Measurements from ENCODE around the gene HAUS7.
A peak's percentile ranks its signal among the peaks of the same experiment; 100 is the strongest.

Gene HAUS7

GRCh38 chrX:153420851-153421599 is 49.4 kb downstream of the HAUS7 start:
- in situ Hi-C loops (cut with HindIII; ENCODE audit: low pct_ligation_motif_present, low pct_unique_long_range_greater_than_20kb, low sequenced_read_pairs) = no loop called here
- DNase-seq = no peak

- in situ Hi-C loops (cut with HindIII; ENCODE audit: low pct_ligation_motif_present, low pct_unique_long_range_greater_than_20kb, low sequenced_read_pairs) = no loop called here
- DNase-seq = no peak
Measured at GRCh38 chrX:153417637-153418036, 52.7 kb downstream of the HAUS7 start.

DNA sequence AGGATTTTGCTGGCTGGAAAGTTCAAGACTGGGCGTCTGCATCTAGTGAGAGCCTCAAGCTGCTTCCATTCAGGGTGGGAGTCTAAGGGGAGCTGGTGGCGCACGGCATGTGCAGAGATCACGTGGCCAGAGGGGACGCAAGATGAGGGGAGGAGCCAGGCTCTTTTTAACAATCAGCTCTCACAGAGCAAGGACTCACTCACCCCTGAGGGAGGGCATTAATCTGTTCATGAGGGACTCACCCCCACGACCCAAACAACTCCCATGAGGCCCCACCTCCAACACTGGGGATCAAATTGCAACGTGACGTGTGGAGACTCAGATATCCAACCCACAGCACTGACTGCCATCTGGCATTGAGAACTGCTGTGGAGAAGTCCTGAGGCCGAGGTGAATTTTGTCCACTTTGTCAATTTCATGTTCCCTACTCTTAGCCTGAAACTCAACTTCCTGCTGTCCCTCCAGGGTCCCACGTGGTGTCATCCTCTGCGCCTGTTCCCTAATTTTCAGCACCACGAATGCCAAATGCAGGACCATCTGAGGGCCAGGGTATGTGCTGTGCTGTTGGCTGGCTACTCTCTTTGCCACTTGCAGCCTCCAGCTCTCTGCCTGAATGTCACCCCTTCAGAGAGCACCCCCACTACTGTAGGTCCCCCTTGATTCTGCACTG is 53.5 kb downstream of the HAUS7 start:
- no peak for DNase-seq
- in situ Hi-C loops (cut with HindIII; ENCODE audit: low pct_ligation_motif_present, low pct_unique_long_range_greater_than_20kb, low sequenced_read_pairs) = no loop called here

DNA sequence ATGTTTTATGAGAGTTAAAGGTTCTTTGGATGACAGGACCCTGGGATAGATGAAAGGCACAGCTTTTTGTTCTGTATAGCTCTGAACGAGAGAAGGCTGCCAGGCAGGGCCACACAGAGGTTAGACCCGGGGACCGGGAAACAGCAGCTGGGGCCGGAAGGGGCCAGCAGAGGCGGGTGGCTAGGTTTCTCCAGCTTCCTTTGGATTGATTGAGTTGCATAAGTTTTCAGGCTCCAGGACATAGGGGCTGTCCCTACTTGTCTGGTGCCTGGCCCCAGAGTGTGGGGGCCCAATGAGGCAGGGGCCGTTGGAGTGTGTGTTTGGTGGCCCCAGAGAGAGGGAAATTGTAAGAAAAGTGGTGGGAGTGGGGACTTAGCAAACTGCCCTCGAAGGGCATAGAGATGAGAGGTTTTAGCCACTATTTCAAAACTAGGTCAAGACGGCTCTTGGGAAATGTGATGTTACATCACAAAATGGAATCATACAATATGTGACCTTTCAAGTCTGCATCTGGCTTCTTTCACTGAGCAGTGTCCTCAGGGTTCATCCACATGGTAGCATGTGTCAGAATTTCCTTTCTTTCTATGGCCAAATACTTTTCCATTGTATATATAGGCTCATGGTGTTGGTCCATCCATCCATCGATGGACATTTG is 55.4 kb downstream of the HAUS7 start:
- in situ Hi-C loops (cut with HindIII; ENCODE audit: low pct_ligation_motif_present, low pct_unique_long_range_greater_than_20kb, low sequenced_read_pairs) = no loop called here
- DNase-seq = no peak

DNA sequence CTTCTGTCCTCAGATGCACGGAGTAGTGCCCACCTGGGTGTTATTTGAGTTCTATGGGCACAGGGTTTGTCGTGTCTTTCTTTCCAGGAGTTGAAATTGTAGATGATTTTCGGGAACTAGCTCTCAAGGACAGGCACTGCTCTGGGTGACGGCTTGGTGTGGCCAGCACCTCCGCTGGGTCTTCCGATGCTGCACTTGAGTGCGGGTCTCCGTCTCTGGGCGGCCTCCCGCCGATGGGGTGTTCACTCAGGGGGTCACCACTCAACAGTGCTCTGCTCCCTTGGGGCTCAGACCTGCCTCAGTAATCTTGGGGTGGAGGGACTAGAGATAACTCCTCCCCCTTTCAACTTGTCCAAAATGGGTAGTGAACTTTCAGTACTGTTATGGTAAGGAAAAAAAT is 56.6 kb downstream of the HAUS7 start:
- in situ Hi-C loops (cut with HindIII; ENCODE audit: low pct_ligation_motif_present, low pct_unique_long_range_greater_than_20kb, low sequenced_read_pairs) = no loop called here
- DNase-seq = no peak

- in situ Hi-C loops (cut with HindIII; ENCODE audit: low pct_ligation_motif_present, low pct_unique_long_range_greater_than_20kb, low sequenced_read_pairs) = no loop called here
- DNase-seq = peak; percentile 2
Measured at GRCh38 chrX:153412746-153413720, 57.3 kb downstream of the HAUS7 start.

GRCh38 chrX:153411988-153412574 is 58.3 kb downstream of the HAUS7 start:
- no peak for DNase-seq
- in situ Hi-C loops (cut with HindIII; ENCODE audit: low pct_ligation_motif_present, low pct_unique_long_range_greater_than_20kb, low sequenced_read_pairs) = no loop called here

GRCh38 chrX:153411255-153411987 is 59.0 kb downstream of the HAUS7 start, which contains the start of gene ZFP92:
Gene ZFP92, plus strand, starts transcription at chrX:153411472. Its CDS starts 6,851 bp downstream, at chrX:153418323.
- no peak for DNase-seq
- in situ Hi-C loops (cut with HindIII; ENCODE audit: low pct_ligation_motif_present, low pct_unique_long_range_greater_than_20kb, low sequenced_read_pairs) = no loop called here

GRCh38 chrX:153410888-153411254 is 59.5 kb downstream of the HAUS7 start:
- no peak for DNase-seq
- in situ Hi-C loops (cut with HindIII; ENCODE audit: low pct_ligation_motif_present, low pct_unique_long_range_greater_than_20kb, low sequenced_read_pairs) = no loop called here

DNA sequence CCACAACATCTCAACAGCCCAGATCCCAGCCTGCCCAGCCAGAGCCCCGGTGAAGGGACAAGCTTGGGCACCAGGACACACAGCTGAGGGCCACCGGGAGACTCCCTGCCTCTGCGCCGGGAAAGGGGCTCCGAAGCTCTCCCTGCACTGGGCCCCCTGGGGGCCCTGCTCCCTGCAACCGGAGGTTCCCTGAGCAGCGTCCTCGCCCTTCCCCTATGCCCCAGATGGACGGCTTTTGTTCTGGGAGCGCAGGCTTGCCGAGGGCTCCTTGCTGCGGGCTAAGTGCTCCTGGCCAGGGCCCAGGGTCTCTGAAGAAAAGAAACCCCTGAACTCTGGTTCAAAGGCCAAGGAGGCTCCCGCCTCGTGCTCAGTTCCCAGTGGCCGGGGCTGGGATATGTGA is 60.0 kb downstream of the HAUS7 start:
- in situ Hi-C loops (cut with HindIII; ENCODE audit: low pct_ligation_motif_present, low pct_unique_long_range_greater_than_20kb, low sequenced_read_pairs) = no loop called here
- DNase-seq = no peak

GRCh38 chrX:153409414-153410101 is 60.8 kb downstream of the HAUS7 start:
- no peak for DNase-seq
- in situ Hi-C loops (cut with HindIII; ENCODE audit: low pct_ligation_motif_present, low pct_unique_long_range_greater_than_20kb, low sequenced_read_pairs) = no loop called here

DNA sequence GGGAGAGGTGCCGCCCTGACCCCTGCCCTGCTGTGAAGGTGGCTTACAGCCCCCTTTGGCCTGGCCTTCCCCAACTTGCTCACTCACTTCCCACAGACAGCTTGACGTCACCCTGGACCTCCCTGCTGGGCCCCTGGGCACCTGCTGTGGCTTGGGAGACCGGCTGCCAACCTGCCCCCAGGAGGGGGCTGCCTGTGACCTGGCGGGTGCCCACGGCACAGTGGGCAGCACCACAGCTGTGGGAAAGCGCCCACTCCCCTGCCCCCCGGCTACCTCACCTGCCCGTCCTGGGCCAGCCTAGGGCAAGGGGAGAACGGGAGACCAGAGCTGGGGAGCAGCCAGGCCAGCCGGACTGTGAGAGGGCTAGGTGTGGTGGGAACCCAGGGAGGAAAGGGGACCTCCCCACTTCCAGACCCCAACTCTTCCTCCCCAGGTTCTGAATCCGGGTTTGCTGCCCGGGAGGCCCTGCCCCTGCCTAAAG is 61.5 kb downstream of the HAUS7 start:
- DNase-seq = no peak
- in situ Hi-C loops (cut with HindIII; ENCODE audit: low pct_ligation_motif_present, low pct_unique_long_range_greater_than_20kb, low sequenced_read_pairs) = no loop called here

DNA sequence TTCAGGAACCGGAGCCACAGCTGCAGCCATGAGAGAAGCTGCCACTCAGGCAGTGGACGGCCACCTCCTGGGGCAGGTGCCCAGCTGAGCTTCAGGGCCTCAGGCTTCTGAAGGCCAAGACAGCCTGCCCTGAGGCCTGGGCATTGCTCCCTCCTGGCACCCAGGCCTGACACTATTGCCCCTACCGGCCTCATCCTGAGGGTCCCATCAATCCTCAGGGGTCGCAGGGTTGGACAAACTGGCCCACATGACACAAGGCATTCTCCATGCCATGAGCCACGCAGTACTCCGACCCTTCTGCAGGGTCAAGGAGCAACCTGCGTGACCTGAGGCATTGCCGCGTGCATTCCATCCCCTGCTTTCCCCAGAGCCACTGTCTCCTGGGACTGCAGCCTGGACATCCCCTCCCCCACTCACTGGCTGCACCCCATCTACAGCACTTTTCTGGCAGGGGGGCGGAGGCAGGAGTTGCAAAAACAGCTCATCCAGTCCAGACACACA is 62.1 kb downstream of the HAUS7 start:
- in situ Hi-C loops (cut with HindIII; ENCODE audit: low pct_ligation_motif_present, low pct_unique_long_range_greater_than_20kb, low sequenced_read_pairs) = no loop called here
- no peak for DNase-seq

GRCh38 chrX:153407736-153408135 is 62.6 kb downstream of the HAUS7 start:
- DNase-seq = no peak
- in situ Hi-C loops (cut with HindIII; ENCODE audit: low pct_ligation_motif_present, low pct_unique_long_range_greater_than_20kb, low sequenced_read_pairs) = no loop called here

- no peak for DNase-seq
- in situ Hi-C loops (cut with HindIII; ENCODE audit: low pct_ligation_motif_present, low pct_unique_long_range_greater_than_20kb, low sequenced_read_pairs) = no loop called here
Measured at GRCh38 chrX:153406903-153407302, 63.5 kb downstream of the HAUS7 start.

- DNase-seq = no peak
- in situ Hi-C loops (cut with HindIII; ENCODE audit: low pct_ligation_motif_present, low pct_unique_long_range_greater_than_20kb, low sequenced_read_pairs) = no loop called here
Measured at GRCh38 chrX:153406011-153406410, 64.4 kb downstream of the HAUS7 start.

DNA sequence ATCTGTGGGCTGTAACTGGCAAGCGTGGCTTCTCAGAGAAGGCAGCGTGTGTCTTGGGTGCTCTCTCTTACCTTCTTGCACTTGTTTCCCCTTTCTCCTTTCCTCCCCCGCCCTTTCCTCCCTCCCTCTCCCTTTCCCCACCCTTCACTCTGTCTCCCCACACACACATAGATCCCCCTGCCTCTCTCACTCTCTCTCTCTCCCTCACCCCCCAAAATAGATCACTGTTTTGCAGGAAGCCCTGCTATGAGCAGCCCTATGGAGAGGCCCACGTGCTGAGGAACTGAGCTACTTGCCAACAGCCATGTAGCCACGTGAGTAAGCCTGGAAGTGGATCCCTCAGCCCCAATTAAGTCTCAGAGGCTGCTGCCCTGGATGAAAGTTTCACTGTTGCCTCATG is 65.0 kb downstream of the HAUS7 start:
- no peak for DNase-seq
- in situ Hi-C loops (cut with HindIII; ENCODE audit: low pct_ligation_motif_present, low pct_unique_long_range_greater_than_20kb, low sequenced_read_pairs) = no loop called here
